HL-60 (cell line): Measurements from ENCODE around the gene RASSF9.

Experiments
- TF ChIP-seq, protein P1 (sequence below): IDR thresholded peaks from one replicate; pipeline ENCODE4 v1.5.1; 2011; ENCODE audit warnings: low read length, control low read depth, inconsistent platforms; ENCODE audit not compliant: insufficient read depth
- TF ChIP-seq, protein P2 (sequence below): IDR thresholded peaks from 2 replicates; pipeline ENCODE4 v1.6.1; 2012; ENCODE audit warnings: low read depth; ENCODE audit not compliant: insufficient replicate concordance

DNA sequence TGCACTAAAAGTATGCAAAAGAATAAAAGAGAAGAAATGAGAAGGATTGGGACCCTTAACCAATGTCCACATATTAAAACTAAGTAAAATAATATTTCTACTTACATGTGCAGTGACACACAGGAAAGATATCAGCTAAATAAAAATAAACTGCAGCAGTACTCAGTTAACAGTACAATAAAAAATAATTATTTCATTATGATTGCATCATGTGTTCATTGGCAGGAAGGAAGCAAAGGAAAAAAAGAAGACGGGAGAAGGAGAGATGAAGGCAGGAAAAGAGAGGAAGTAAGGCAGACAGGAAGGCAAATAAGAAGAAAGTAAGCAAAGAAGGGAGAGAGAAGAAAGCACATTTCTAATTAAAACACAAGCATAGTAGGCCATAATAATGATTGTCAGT, 33.0 kb downstream of the RASSF9 start:
- TF ChIP-seq, protein P1, sequence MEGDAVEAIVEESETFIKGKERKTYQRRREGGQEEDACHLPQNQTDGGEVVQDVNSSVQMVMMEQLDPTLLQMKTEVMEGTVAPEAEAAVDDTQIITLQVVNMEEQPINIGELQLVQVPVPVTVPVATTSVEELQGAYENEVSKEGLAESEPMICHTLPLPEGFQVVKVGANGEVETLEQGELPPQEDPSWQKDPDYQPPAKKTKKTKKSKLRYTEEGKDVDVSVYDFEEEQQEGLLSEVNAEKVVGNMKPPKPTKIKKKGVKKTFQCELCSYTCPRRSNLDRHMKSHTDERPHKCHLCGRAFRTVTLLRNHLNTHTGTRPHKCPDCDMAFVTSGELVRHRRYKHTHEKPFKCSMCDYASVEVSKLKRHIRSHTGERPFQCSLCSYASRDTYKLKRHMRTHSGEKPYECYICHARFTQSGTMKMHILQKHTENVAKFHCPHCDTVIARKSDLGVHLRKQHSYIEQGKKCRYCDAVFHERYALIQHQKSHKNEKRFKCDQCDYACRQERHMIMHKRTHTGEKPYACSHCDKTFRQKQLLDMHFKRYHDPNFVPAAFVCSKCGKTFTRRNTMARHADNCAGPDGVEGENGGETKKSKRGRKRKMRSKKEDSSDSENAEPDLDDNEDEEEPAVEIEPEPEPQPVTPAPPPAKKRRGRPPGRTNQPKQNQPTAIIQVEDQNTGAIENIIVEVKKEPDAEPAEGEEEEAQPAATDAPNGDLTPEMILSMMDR, result no peak
- TF ChIP-seq, protein P2, sequence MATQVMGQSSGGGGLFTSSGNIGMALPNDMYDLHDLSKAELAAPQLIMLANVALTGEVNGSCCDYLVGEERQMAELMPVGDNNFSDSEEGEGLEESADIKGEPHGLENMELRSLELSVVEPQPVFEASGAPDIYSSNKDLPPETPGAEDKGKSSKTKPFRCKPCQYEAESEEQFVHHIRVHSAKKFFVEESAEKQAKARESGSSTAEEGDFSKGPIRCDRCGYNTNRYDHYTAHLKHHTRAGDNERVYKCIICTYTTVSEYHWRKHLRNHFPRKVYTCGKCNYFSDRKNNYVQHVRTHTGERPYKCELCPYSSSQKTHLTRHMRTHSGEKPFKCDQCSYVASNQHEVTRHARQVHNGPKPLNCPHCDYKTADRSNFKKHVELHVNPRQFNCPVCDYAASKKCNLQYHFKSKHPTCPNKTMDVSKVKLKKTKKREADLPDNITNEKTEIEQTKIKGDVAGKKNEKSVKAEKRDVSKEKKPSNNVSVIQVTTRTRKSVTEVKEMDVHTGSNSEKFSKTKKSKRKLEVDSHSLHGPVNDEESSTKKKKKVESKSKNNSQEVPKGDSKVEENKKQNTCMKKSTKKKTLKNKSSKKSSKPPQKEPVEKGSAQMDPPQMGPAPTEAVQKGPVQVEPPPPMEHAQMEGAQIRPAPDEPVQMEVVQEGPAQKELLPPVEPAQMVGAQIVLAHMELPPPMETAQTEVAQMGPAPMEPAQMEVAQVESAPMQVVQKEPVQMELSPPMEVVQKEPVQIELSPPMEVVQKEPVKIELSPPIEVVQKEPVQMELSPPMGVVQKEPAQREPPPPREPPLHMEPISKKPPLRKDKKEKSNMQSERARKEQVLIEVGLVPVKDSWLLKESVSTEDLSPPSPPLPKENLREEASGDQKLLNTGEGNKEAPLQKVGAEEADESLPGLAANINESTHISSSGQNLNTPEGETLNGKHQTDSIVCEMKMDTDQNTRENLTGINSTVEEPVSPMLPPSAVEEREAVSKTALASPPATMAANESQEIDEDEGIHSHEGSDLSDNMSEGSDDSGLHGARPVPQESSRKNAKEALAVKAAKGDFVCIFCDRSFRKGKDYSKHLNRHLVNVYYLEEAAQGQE, result no peak
